Spleen (tissue), 11 donors: ENCODE data around the gene USP36. TPM values are rescaled to one million over a fixed set of nuclear protein-coding genes. Genes with fewer than 3 reads are reported as not detected.

Experiments
- DNase-seq: peaks from one replicate; pipeline ENCODE4 v3.0.0-alpha.2; 2020
- H3K27ac ChIP-seq, 8 donors: fragments of 200-600 bp; sonication (generic) in 7 of 8; 1 replicate in 4 of 8; 2 replicates in 4 of 8; pipeline versions ENCODE4 v1.5.0 to v1.8.0; 2016 to 2021; ENCODE audit warnings: inconsistent platforms in 4 of 8, mild to moderate bottlenecking in 4 of 8, moderate library complexity in 1 of 8
- H3K27me3 ChIP-seq, 7 donors: fragments of 200-600 bp; sonication (generic) in 6 of 7; replicated peaks in 1 of 7; 1 replicate in 4 of 7; 2 replicates in 3 of 7; pipeline versions ENCODE4 v1.5.0 to v1.8.0; 2016 to 2021; ENCODE audit warnings: inconsistent platforms in 3 of 7, mild to moderate bottlenecking in 1 of 7
- H3K36me3 ChIP-seq, 6 donors: fragments of 200-600 bp; sonication (generic) in 5 of 6; 1 replicate in 4 of 6; 2 replicates in 2 of 6; pipeline versions ENCODE4 v1.5.0 to v1.8.0; 2016 to 2021; ENCODE audit warnings: inconsistent platforms in 2 of 6
- H3K4me1 ChIP-seq, 6 donors: fragments of 200-600 bp; sonication (generic) in 5 of 6; 1 replicate in 3 of 6; 2 replicates in 3 of 6; pipeline versions ENCODE4 v1.5.0 to v1.8.0; 2016 to 2021; ENCODE audit warnings: inconsistent platforms in 3 of 6
- H3K4me3 ChIP-seq, 8 donors: fragments of 200-600 bp; sonication (generic) in 7 of 8; 1 replicate in 4 of 8; 2 replicates in 4 of 8; pipeline versions ENCODE4 v1.5.0 to v1.8.0; 2016 to 2021; ENCODE audit warnings: inconsistent platforms in 4 of 8, mild to moderate bottlenecking in 4 of 8, moderate library complexity in 2 of 8
- H3K9me3 ChIP-seq, 8 donors: fragments of 200-600 bp; sonication (generic) in 7 of 8; 1 replicate in 4 of 8; 2 replicates in 4 of 8; pipeline versions ENCODE4 v1.5.0 to v1.8.0; 2016 to 2021; ENCODE audit warnings: inconsistent platforms in 4 of 8
- POLR2A ChIP-seq, 3 donors: fragments of 450-650 bp; IDR thresholded peaks; one replicate each; pipeline ENCODE4 v1.5.1; 2017; ENCODE audit warnings: antibody characterized with exemption in 3 of 3, mild to moderate bottlenecking in 1 of 3
- POLR2AphosphoS5 ChIP-seq, 3 donors: sonication (generic); formaldehyde crosslinking; IDR thresholded peaks; one replicate each; pipeline ENCODE4 v1.5.1; 2017; ENCODE audit warnings: antibody characterized with exemption in 3 of 3
- WGBS, 5 donors: extraction: QIAGEN DNeasy Blood & Tissue Kit in 3 of 5; methylation state at CpG; one replicate each; pipeline versions ENCODE4 v1.1.5 to v1.1.7; 2013 to 2018; 5-methylcytosine and 5-hydroxymethylcytosine counted together
- intact Hi-C: fragments of 100-400 bp; cut with DNase I; formaldehyde crosslinking; loops from one replicate; pipeline ENCODE4 v1.15.0; 2023; ENCODE audit warnings: low total_unique reads
- polyA plus RNA-seq, 3 donors: library from polyadenylated mRNA; stranded (reverse); fragments of 200-250 nt; gene quantifications; one replicate each; pipeline ENCODE4 v1.2.1, GENCODE V29; 2013
- total RNA-seq, 7 donors: library from RNA; depleted of rRNA in 3 of 7; stranded (reverse); fragments of >200 nt in 3 of 7; fragmentation: NEBNext Ultra II Directional in 4 of 7; extraction: Animal tissue kit (Norgen Biotek cat#: 25700) in 4 of 7; gene quantifications; one replicate each; pipeline versions ENCODE4 v1.1.0 to v1.2.1, GENCODE V29; 2016 to 2021
- TF ChIP-seq, protein P1 (sequence below), 11 experiments: fragments of 200-600 bp in 7 of 11; fragments of 450-650 bp in 4 of 11; sonication (generic) in 4 of 11; IDR thresholded peaks in 8 of 11; conservative IDR thresholded peaks in 3 of 11; 1 replicate in 7 of 11; 2 replicates in 4 of 11; pipeline versions ENCODE4 v1.4.0 to v1.8.0; 2016 to 2021; ENCODE audit warnings: antibody characterized with exemption in 11 of 11, inconsistent platforms in 4 of 11, mild to moderate bottlenecking in 1 of 11
- donor health status: healthy with polysubstance abuse.
- donor health status: DM: no; HTN: no; CAD: no; lungs with moderate emphysema.
- donor health status: DM: no; HTN: no; CAD: no.
- donor health status: Bipolar disorder and iron deficiency.
- donor health status: healthy.
- donor health status: DM: no; HTN: no; CAD: no.
- donor health status: DM: yes; HTN: yes; CAD: no.

USP36 gene
- total and polyA plus RNA-seq, 10 donors = 13.4 to 95.0 (median 51.6) TPM

DNA sequence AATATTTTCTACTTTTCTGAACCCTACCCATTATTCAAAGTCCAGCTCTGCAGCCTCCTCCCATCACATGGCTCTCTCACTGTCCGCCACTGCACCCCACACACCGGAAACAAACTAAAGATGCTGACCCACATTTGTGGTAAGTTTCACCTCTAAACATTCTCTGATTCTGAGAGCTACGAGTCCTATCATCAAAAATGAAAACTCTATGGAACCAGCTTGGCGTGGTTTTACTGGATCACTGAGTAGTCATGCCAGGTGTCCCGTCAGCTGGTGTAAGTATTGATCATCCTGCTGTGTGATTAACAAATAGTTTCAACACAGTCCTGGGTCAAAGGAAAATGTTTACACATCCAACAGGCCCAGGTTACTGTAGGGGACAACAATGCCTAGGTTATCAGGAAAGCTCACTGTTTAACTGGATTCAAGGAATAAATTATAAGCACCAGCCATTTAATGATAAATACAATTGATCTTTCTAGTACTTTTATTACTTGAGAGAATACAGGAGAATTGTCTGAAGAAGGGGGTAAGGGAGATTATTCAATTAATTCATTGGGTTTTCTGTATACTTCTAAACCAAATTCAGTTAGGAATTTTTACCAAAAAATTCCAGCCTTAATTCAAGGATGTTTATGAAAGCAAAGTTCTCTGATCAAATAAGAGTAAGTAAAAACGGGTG lies 92.4 kb downstream of the USP36 start:
- DNase-seq = no peak
- intact Hi-C loops = loop anchor here (5.0 kb wide), 1 partner anchor 34 kb away; the partner anchor contains the start of gene CYTH1
- H3K9me3 ChIP-seq = no peaks in the 10 kb centered on the region
- WGBS, 5 donors = 19 to 34% (median 23%) methylated on average over 6 of the region's 6 CpGs
- no peaks in the 10 kb centered on the region for H3K27me3 ChIP-seq
- peak overlapping the region in 4 of 8 donors; percentile 12 to 56 (median 18) for H3K4me3 ChIP-seq
- peak overlapping the region; percentile 58 to 93 (median 88) for H3K27ac ChIP-seq
- H3K36me3 ChIP-seq = peaks cover 0 to 12% (median 4%) of the 10 kb centered on the region in 6 donors
- TF ChIP-seq POLR2A (IDR thresholded peaks at IDR 0.05) = no peak
- peak in 1 of 3 donors; percentile 40 for TF ChIP-seq POLR2AphosphoS5 (IDR thresholded peaks at IDR 0.05)
- H3K4me1 ChIP-seq = peaks cover 51 to 100% (median 92%) of the 10 kb centered on the region in 6 donors

DNA sequence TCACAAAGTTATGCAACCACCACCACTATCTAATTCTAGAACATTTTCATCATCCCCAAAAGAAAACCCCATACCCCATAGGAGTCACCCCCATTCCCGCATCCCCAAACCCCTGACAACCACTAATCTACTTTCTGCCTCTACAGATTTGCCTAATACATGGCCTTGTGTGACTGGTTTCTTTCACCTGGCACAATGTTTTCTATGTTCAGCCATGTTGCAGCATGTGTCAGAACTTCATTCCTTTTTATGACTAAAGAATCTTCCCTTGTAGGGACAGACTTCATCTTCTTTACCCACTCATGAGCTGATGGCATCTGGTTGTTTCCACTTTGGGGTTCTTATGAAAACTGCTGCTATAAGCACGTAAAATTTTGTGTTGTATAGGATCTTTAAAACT lies 93.1 kb downstream of the USP36 start:
- WGBS, 5 donors = 55 to 65% (median 63%) methylated on average over 2 of the region's 2 CpGs
- Histone ChIP-seq H3K27me3 (no peaks in the 10 kb centered on the region), H3K4me3 (peak overlapping the region in 1 of 8 donors; percentile 56), H3K4me1 (peaks cover 50 to 100% (median 91%) of the 10 kb centered on the region in 6 donors), H3K36me3 (peaks cover 0 to 15% (median 5%) of the 10 kb centered on the region in 6 donors), H3K9me3 (no peaks in the 10 kb centered on the region), H3K27ac (peak overlapping the region; percentile 58 to 93 (median 88))
- no peak for DNase-seq
- intact Hi-C loops = loop anchor here (5.0 kb wide), 1 partner anchor 35 kb away; the partner anchor contains the start of gene CYTH1
- TF ChIP-seq, protein P1, sequence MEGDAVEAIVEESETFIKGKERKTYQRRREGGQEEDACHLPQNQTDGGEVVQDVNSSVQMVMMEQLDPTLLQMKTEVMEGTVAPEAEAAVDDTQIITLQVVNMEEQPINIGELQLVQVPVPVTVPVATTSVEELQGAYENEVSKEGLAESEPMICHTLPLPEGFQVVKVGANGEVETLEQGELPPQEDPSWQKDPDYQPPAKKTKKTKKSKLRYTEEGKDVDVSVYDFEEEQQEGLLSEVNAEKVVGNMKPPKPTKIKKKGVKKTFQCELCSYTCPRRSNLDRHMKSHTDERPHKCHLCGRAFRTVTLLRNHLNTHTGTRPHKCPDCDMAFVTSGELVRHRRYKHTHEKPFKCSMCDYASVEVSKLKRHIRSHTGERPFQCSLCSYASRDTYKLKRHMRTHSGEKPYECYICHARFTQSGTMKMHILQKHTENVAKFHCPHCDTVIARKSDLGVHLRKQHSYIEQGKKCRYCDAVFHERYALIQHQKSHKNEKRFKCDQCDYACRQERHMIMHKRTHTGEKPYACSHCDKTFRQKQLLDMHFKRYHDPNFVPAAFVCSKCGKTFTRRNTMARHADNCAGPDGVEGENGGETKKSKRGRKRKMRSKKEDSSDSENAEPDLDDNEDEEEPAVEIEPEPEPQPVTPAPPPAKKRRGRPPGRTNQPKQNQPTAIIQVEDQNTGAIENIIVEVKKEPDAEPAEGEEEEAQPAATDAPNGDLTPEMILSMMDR (IDR thresholded peaks at IDR 0.05 in 8 of 11, conservative IDR thresholded peaks at IDR 0.05 in 3 of 11) = no peak
- no peak for TF ChIP-seq POLR2AphosphoS5 (IDR thresholded peaks at IDR 0.05)
- no peak for TF ChIP-seq POLR2A (IDR thresholded peaks at IDR 0.05)

DNA sequence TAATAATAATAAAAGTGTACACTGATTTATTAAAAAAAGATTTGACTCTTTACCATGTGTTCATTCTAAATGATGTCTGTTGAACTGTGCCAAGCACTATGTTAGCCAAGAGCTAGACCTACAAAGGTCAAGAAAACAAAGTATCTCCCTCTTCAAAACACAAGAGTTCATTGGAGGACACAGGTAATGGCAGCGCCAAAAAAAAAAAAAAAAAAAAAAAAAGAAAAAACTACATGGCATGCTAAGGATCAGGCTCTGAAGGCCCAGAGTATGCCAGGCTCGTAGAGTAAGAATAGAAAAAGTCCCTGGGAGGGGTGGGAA lies 93.7 kb downstream of the USP36 start:
- no peaks in the 10 kb centered on the region for H3K27me3 ChIP-seq
- intact Hi-C loops = loop anchor here (5.0 kb wide), 1 partner anchor 35 kb away; the partner anchor contains the start of gene CYTH1
- WGBS, 5 donors = 79 to 94% (median 90%) methylated on average over 2 of the region's 2 CpGs
- TF ChIP-seq, protein P1 (IDR thresholded peaks at IDR 0.05 in 8 of 11, conservative IDR thresholded peaks at IDR 0.05 in 3 of 11) = no peak
- TF ChIP-seq POLR2AphosphoS5 (IDR thresholded peaks at IDR 0.05) = no peak
- no peak for TF ChIP-seq POLR2A (IDR thresholded peaks at IDR 0.05)
- H3K4me3 ChIP-seq = no peak overlapping the region
- H3K27ac ChIP-seq = peak overlapping the region in 7 of 8 donors; percentile 81 to 93 (median 89)
- no peaks in the 10 kb centered on the region for H3K9me3 ChIP-seq
- peaks cover 55 to 100% (median 91%) of the 10 kb centered on the region in 6 donors for H3K4me1 ChIP-seq
- no peak for DNase-seq
- peaks cover 0 to 15% (median 5%) of the 10 kb centered on the region in 6 donors for H3K36me3 ChIP-seq

DNA sequence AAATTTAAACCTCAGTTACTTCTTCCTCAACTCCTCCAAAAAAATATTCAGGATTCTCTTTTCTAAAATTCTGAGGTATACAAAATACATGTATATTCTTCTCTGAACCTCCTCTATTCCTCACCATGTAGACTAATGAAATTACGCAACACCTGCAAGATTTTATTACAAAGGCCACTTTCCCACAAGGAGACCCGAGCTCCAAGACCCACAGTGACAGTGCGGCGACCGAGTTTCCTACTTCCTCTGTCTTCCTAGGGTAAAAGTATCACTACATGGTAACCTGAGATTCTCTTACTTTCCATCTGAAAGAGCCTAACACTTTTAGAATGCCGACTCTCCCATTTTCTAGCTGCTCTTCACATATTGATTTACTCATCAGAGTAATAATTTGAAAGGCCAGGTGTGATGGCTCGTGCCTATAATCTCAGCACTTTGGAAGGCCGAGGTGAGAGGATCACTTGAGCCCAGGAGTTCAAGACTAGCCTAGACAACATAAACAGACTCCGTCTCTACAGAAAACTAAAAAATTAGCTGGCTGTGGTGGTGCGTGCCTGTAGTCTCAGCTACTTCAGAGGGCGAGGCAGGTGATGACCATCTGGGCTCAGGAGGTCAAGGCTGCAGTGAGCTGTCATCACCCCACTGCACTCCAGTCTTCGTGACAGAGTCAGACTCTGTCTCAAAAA lies 94.2 kb downstream of the USP36 start:
- Histone ChIP-seq H3K9me3 (no peaks in the 10 kb centered on the region), H3K27ac (peak overlapping the region in 7 of 8 donors; percentile 81 to 93 (median 89)), H3K27me3 (no peaks in the 10 kb centered on the region), H3K36me3 (peaks cover 0 to 15% (median 5%) of the 10 kb centered on the region in 6 donors), H3K4me3 (no peak overlapping the region), H3K4me1 (peaks cover 60 to 100% (median 91%) of the 10 kb centered on the region in 6 donors)
- DNase-seq = no peak
- no peak for TF ChIP-seq POLR2A (IDR thresholded peaks at IDR 0.05)
- no peak for TF ChIP-seq POLR2AphosphoS5 (IDR thresholded peaks at IDR 0.05)
- TF ChIP-seq, protein P1 (IDR thresholded peaks at IDR 0.05 in 8 of 11, conservative IDR thresholded peaks at IDR 0.05 in 3 of 11) = no peak
- 70 to 77% (median 74%) methylated on average over 12 of the region's 12 CpGs for WGBS, 5 donors
- intact Hi-C loops = loop anchor here (5.0 kb wide), 1 partner anchor 36 kb away; the partner anchor contains the start of gene CYTH1

Other genes starting within 250 kb of the USP36 start
- gene CYTH1, start 58.5 kb downstream of the USP36 start, total RNA-seq = 100 to 1,000 TPM; 119 to 169 (median 138) TPM
- gene CYTH1, start 58.5 kb downstream of the USP36 start, polyA plus RNA-seq = 100 to 1,000 TPM in 1 of 3 donors, 10 to 100 TPM in 2; 66.9 to 102 (median 79.4) TPM
- 10 to 100 TPM in 3 of 7 donors, 1 to 10 TPM in 4; 5.7 to 19.3 (median 9.9) TPM for gene CEP295NL, start 62.4 kb upstream of the USP36 start, total RNA-seq
- 1 to 10 TPM in 1 of 3 donors, under 1 TPM in 2; 0.03 to 3.0 (median 0.09) TPM for gene CEP295NL, start 62.4 kb upstream of the USP36 start, polyA plus RNA-seq
- gene TIMP2, start 84.6 kb upstream of the USP36 start, total RNA-seq = 100 to 1,000 TPM; 164 to 333 (median 198) TPM
- 10 to 100 TPM; 16.3 to 42.2 (median 26.9) TPM for gene TIMP2, start 84.6 kb upstream of the USP36 start, polyA plus RNA-seq
- 100 to 1,000 TPM in 5 of 7 donors, 10 to 100 TPM in 2; 85.7 to 188 (median 108) TPM for gene LGALS3BP, start 139.1 kb upstream of the USP36 start, total RNA-seq
- gene LGALS3BP, start 139.1 kb upstream of the USP36 start, polyA plus RNA-seq = 10 to 100 TPM; 33.6 to 58.7 (median 38.3) TPM
- gene CANT1, start 168.9 kb upstream of the USP36 start, total RNA-seq = 10 to 100 TPM; 48.1 to 76.6 (median 61.2) TPM
- gene CANT1, start 168.9 kb upstream of the USP36 start, polyA plus RNA-seq = 10 to 100 TPM; 11.2 to 22.1 (median 12.3) TPM
- 100 to 1,000 TPM in 1 of 7 donors, 10 to 100 TPM in 6; 26.5 to 101 (median 69.9) TPM for gene C1QTNF1, start 183.4 kb upstream of the USP36 start, total RNA-seq
- gene C1QTNF1, start 183.4 kb upstream of the USP36 start, polyA plus RNA-seq = 10 to 100 TPM; 14.7 to 29.1 (median 25.3) TPM
- 100 to 1,000 TPM in 3 of 7 donors, 10 to 100 TPM in 4; 54.7 to 148 (median 99.4) TPM for gene ENGASE, start 234.0 kb upstream of the USP36 start, total RNA-seq
- 100 to 1,000 TPM in 1 of 3 donors, 10 to 100 TPM in 2; 25.0 to 101 (median 43.6) TPM for gene ENGASE, start 234.0 kb upstream of the USP36 start, polyA plus RNA-seq